H1 (cell line): ENCODE results near the gene MAP3K10. TPM values are rescaled to one million over a fixed set of nuclear protein-coding genes. Genes with fewer than 3 reads are reported as not detected.
A peak's percentile ranks its signal among the peaks of the same experiment; 100 is the strongest.

Experiments
- CTCF ChIA-PET: fragments of 300-600 bp; sonication (Branson Sonifier 250); formaldehyde crosslinking; loops from one replicate; lab custom pipeline; 2021; ENCODE audit not compliant: partially characterized antibody; lab: Charles Lee
- POLR2A ChIA-PET: fragments of 300-600 bp; sonication (Branson Sonifier 250); formaldehyde crosslinking; loops from one replicate; lab custom pipeline; 2021; ENCODE audit warnings: inconsistent platforms; ENCODE audit not compliant: partially characterized antibody; lab: Charles Lee
- DNase-seq, 2 experiments: peaks; one replicate each; pipeline versions ENCODE4 v3.0.0 to v3.0.0-alpha.2; 2010 to 2022; ENCODE audit warnings: low spot score in 2 of 2, low read depth in 1 of 2, mixed read lengths in 1 of 2
- FAIRE-seq: peaks from 2 replicates; lab custom pipeline; 2011; peaks lifted over from hg19 to GRCh38; lab: Jason Lieb, UNC
- H2AFZ ChIP-seq: 2 replicates; pipeline ENCODE4 v1.8.1; 2012; ENCODE audit warnings: low read length, inconsistent platforms
- H2AK5ac ChIP-seq: 2 replicates; pipeline ENCODE4 v1.6.1; 2013; ENCODE audit warnings: low read depth, low read length
- H2BK120ac ChIP-seq: replicated peaks from 2 replicates; pipeline ENCODE3; 2013; ENCODE audit warnings: low read depth, low read length, inconsistent platforms
- H2BK12ac ChIP-seq: 2 replicates; pipeline ENCODE4 v1.6.1; 2013; ENCODE audit warnings: low read depth, low read length
- H2BK15ac ChIP-seq: 2 replicates; pipeline ENCODE4 v1.6.1; 2013; ENCODE audit warnings: low read length
- H2BK20ac ChIP-seq: 2 replicates; pipeline ENCODE4 v1.6.1; 2013; ENCODE audit warnings: low read length
- H2BK5ac ChIP-seq: 2 replicates; pipeline ENCODE4 v1.6.1; 2013; ENCODE audit warnings: low read depth, low read length
- H3K14ac ChIP-seq: 2 replicates; pipeline ENCODE4 v1.6.1; 2013; ENCODE audit warnings: inconsistent platforms; ENCODE audit not compliant: insufficient read length
- H3K18ac ChIP-seq: 2 replicates; pipeline ENCODE4 v1.6.1; 2013; ENCODE audit warnings: low read length; ENCODE audit errors: extremely low read depth
- H3K23ac ChIP-seq: 2 replicates; pipeline ENCODE4 v1.6.1; 2013; ENCODE audit warnings: inconsistent platforms; ENCODE audit not compliant: insufficient read length
- H3K23me2 ChIP-seq: 2 replicates; pipeline ENCODE4 v1.6.1; 2013; ENCODE audit warnings: low read depth, low read length
- H3K27ac ChIP-seq: 2 replicates; pipeline ENCODE4 v1.6.1; 2011; ENCODE audit warnings: low read depth, low read length, inconsistent platforms
- H3K27me3 ChIP-seq, 4 experiments: replicated peaks in 1 of 4; 1 replicate in 1 of 4; 2 replicates in 3 of 4; pipeline versions ENCODE4 v1.6.1 to v1.8.1; 2011 to 2013; ENCODE audit warnings: low read length in 3 of 4, mild to moderate bottlenecking in 3 of 4, inconsistent platforms in 2 of 4, mixed read lengths in 2 of 4, moderate library complexity in 1 of 4; ENCODE audit not compliant: control insufficient read depth in 3 of 4, insufficient read depth in 3 of 4; ENCODE audit errors: extremely low read depth in 1 of 4
- H3K36me3 ChIP-seq, 4 experiments: 2 replicates each; pipeline versions ENCODE4 v1.6.1 to v1.8.1; 2011 to 2013; ENCODE audit warnings: mild to moderate bottlenecking in 4 of 4, low read length in 3 of 4, moderate library complexity in 2 of 4, control low read depth in 1 of 4, inconsistent platforms in 1 of 4; ENCODE audit not compliant: insufficient read depth in 4 of 4, control insufficient read depth in 2 of 4
- H3K4ac ChIP-seq: replicated peaks from 2 replicates; pipeline ENCODE3; 2013; ENCODE audit warnings: low read length, low read depth, mixed read lengths, inconsistent platforms; ENCODE audit not compliant: insufficient read length
- H3K4me1 ChIP-seq, 4 experiments: replicated peaks in 1 of 4; 1 replicate in 1 of 4; 2 replicates in 3 of 4; pipeline versions ENCODE4 v1.6.1 to v1.8.1; 2011 to 2013; ENCODE audit warnings: low read length in 3 of 4, inconsistent platforms in 2 of 4, mixed read lengths in 1 of 4; ENCODE audit not compliant: insufficient read depth in 4 of 4, control insufficient read depth in 3 of 4
- H3K4me2 ChIP-seq, 2 experiments: 2 replicates each; pipeline versions ENCODE4 v1.6.1 to v1.8.1; 2011 to 2013; ENCODE audit warnings: low read depth in 2 of 2, low read length in 2 of 2, control low read depth in 1 of 2, inconsistent platforms in 1 of 2, mild to moderate bottlenecking in 1 of 2; ENCODE audit not compliant: insufficient read depth in 1 of 2
- H3K4me3 ChIP-seq, 4 experiments: fragments of 200-600, 300-600 bp in 1 of 4; sonication (generic), shearing (Covaris generic), sonication (Bioruptor Twin) in 1 of 4; 2 replicates each; pipeline versions ENCODE4 v1.5.1 to v1.8.1; 2011 to 2016; ENCODE audit warnings: low read length in 4 of 4, low read depth in 3 of 4, control low read depth in 2 of 4, inconsistent platforms in 2 of 4, mild to moderate bottlenecking in 2 of 4, mixed read lengths in 1 of 4, moderate library complexity in 1 of 4; ENCODE audit not compliant: insufficient read depth in 2 of 4; ENCODE audit errors: extremely low read depth in 1 of 4
- H3K56ac ChIP-seq: replicated peaks from 2 replicates; pipeline ENCODE3; 2013; ENCODE audit warnings: low read depth, mild to moderate bottlenecking, mixed read lengths, low read length, inconsistent platforms; ENCODE audit not compliant: insufficient read length
- H3K79me1 ChIP-seq: 2 replicates; pipeline ENCODE4 v1.6.1; 2013; ENCODE audit warnings: low read depth, low read length, control low read depth
- H3K79me2 ChIP-seq, 2 experiments: 2 replicates each; pipeline versions ENCODE4 v1.6.1 to v1.8.1; 2012 to 2013; ENCODE audit warnings: low read length in 2 of 2, mild to moderate bottlenecking in 2 of 2, inconsistent platforms in 1 of 2; ENCODE audit not compliant: insufficient read depth in 2 of 2, control insufficient read depth in 1 of 2
- H3K9ac ChIP-seq, 4 experiments: replicated peaks in 1 of 4; 1 replicate in 1 of 4; 2 replicates in 3 of 4; pipeline versions ENCODE4 v1.6.1 to v1.8.1; 2011 to 2013; ENCODE audit warnings: low read depth in 3 of 4, low read length in 3 of 4, control low read depth in 2 of 4, mild to moderate bottlenecking in 2 of 4, moderate library complexity in 2 of 4, inconsistent platforms in 1 of 4; ENCODE audit errors: extremely low read depth in 1 of 4
- H3K9me3 ChIP-seq, 2 experiments: 2 replicates each; pipeline versions ENCODE4 v1.6.1 to v1.8.1; 2012 to 2013; ENCODE audit warnings: mild to moderate bottlenecking in 2 of 2, moderate library complexity in 2 of 2, control low read depth in 1 of 2, inconsistent platforms in 1 of 2, low read depth in 1 of 2, low read length in 1 of 2, mixed read lengths in 1 of 2; ENCODE audit not compliant: insufficient read depth in 2 of 2
- H4K20me1 ChIP-seq, 2 experiments: replicated peaks in 1 of 2; 2 replicates each; pipeline versions ENCODE3 to v1.8.1; 2011 to 2013; ENCODE audit warnings: inconsistent platforms in 2 of 2, low read length in 2 of 2, mild to moderate bottlenecking in 1 of 2; ENCODE audit not compliant: insufficient read depth in 2 of 2, control insufficient read depth in 1 of 2
- H4K5ac ChIP-seq: 2 replicates; pipeline ENCODE4 v1.6.1; 2013; ENCODE audit warnings: low read length, low read depth, mixed read lengths, inconsistent platforms; ENCODE audit not compliant: insufficient read length
- H4K8ac ChIP-seq: 2 replicates; pipeline ENCODE4 v1.8.0; 2013; ENCODE audit warnings: mild to moderate bottlenecking, moderate library complexity, low read length, inconsistent platforms; ENCODE audit not compliant: insufficient read depth; ENCODE audit errors: extremely low read depth
- H4K91ac ChIP-seq: replicated peaks from 2 replicates; pipeline ENCODE3; 2013; ENCODE audit warnings: low read length, mixed read lengths, inconsistent platforms; ENCODE audit not compliant: insufficient read length
- BCL11A ChIP-seq, 2 experiments: IDR thresholded peaks; one replicate each; pipeline ENCODE4 v1.6.1; 2011; ENCODE audit warnings: low read depth in 2 of 2, low read length in 2 of 2, mild to moderate bottlenecking in 2 of 2
- HDAC6 ChIP-seq: IDR thresholded peaks from one replicate; pipeline ENCODE4 v1.7.1; 2012; ENCODE audit warnings: low read depth, mild to moderate bottlenecking, inconsistent platforms, low read length, moderate library complexity
- JUND ChIP-seq: IDR thresholded peaks from 2 replicates; pipeline ENCODE4 v1.6.1; 2011; ENCODE audit warnings: mild to moderate bottlenecking, improper control_type of control experiment, low read length
- NRF1 ChIP-seq: IDR thresholded peaks from 2 replicates; pipeline ENCODE4 v1.6.1; 2011; ENCODE audit warnings: mild to moderate bottlenecking, low read depth, low read length, improper control_type of control experiment
- SAP30 ChIP-seq: fragments of 300-600 bp; sonication (generic); IDR thresholded peaks from 2 replicates; pipeline ENCODE4 v1.7.1; 2012; ENCODE audit warnings: low read length, moderate library complexity, mild to moderate bottlenecking, inconsistent platforms; ENCODE audit not compliant: insufficient read depth, insufficient replicate concordance
- SP4 ChIP-seq: IDR thresholded peaks from 2 replicates; pipeline ENCODE4 v1.6.1; 2012; ENCODE audit warnings: low read length, inconsistent platforms
- WGBS, 2 experiments: shearing (Covaris generic) in 1 of 2; methylation state at CpG; one replicate each; pipeline versions ENCODE4 v1.1.6 to v1.1.7; 2013 to 2015; ENCODE audit warnings: low lambda C conversion rate in 2 of 2, mixed read lengths in 2 of 2, inconsistent platforms in 1 of 2, low coverage in 1 of 2, missing lambda C conversion rate in 1 of 2; ENCODE audit not compliant: insufficient replicate concordance in 2 of 2, insufficient coverage in 1 of 2, insufficient read length in 1 of 2; ENCODE audit errors: extremely low coverage in 1 of 2, missing lambda C conversion rate in 1 of 2; 5-methylcytosine and 5-hydroxymethylcytosine counted together
- polyA plus RNA-seq, 7 experiments: library from polyadenylated mRNA; depleted of rRNA in 3 of 7; stranded (reverse) in 5 of 7; unstranded in 2 of 7; fragments of >200 nt in 5 of 7; fragments of 200-250 nt in 2 of 7; gene quantifications; 1 replicate in 5 of 7; 2 replicates in 1 of 7; 4 replicates in 1 of 7; pipeline versions ENCODE4 v1.2.1 to v1.2.3, GENCODE V29; 2011 to 2013; ENCODE audit warnings: missing spikeins in 2 of 7, mixed read lengths in 2 of 7
- total RNA-seq: library from RNA; stranded (reverse); fragmentation: NEBNext Ultra II Directional; extraction: Animal tissue kit (Norgen Biotek cat#: 25700); gene quantifications from 2 replicates; pipeline ENCODE4 v1.2.1, GENCODE V29; 2021
- TF ChIP-seq, protein P1 (sequence below): IDR thresholded peaks from 2 replicates; pipeline ENCODE4 v1.6.1; 2011; ENCODE audit warnings: low read length, improper control_type of control experiment

The MAP3K10 gene
- total and polyA plus RNA-seq, 2 of the 8 experiments (the other 6 are each of a cell fraction or from before 2014, with no cell fraction given), result 4.9 to 15.9 TPM

DNA sequence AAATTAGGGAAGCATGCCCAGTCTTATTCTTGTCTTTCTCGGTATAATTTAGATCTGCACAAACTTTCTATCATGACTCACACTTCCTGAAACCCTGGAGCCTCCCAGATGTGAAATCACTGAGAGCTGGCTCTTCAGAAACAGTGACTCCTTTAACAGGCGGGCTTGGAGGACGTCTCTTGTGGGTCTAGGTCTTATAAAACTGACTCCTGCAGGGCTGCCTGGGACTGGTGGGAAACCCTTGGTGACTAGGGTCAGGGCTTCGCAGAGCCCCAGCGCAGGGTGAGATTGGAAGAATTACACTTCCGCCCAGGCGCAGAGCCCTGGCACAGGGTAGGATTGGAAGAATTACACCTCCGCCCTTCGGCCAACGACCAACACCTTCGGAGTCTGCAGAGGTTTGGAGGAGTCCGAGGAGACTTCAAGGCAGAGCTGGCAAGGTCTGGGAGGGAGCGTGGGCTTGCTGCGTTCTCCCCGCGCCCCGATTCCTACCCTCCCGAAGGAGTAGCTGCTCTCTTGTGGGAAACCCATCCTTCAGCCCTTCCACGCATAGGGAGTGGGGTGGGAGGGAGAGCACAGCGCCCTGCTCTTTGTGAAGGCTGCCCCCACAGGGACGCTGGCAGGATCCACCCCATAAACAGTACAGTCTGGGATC is 43.4 kb upstream of the MAP3K10 start:
- FAIRE-seq (no peak), DNase-seq (no peak)
- Histone ChIP-seq H4K91ac (no peak overlapping the region), H3K9ac (no peak overlapping the region), H4K20me1 (no peaks in the 10 kb centered on the region), H3K36me3 (no peaks in the 10 kb centered on the region), H3K27ac (no peak overlapping the region), H3K14ac (no peak overlapping the region), H3K79me2 (no peaks in the 10 kb centered on the region), H3K56ac (no peak overlapping the region), H2BK12ac (no peak overlapping the region), H4K5ac (no peak overlapping the region), H3K9me3 (no peaks in the 10 kb centered on the region), H4K8ac (peak overlapping the region; percentile 11; the same call in 1 of the 2 replicates), H3K4me3 (no peak overlapping the region), H3K23ac (no peak overlapping the region), H2BK15ac (no peak overlapping the region), H3K4me1 (no peaks in the 10 kb centered on the region), H2AK5ac (no peak overlapping the region), H3K4me2 (no peak overlapping the region), H2AFZ (peak overlapping the region; percentile 78; the same call in 1 of the 2 replicates), H3K23me2 (no peaks in the 10 kb centered on the region), H2BK20ac (no peak overlapping the region), H2BK120ac (no peak overlapping the region), H2BK5ac (no peak overlapping the region), H3K18ac (no peak overlapping the region), H3K4ac (no peak overlapping the region), H3K79me1 (no peaks in the 10 kb centered on the region), H3K27me3 (no peaks in the 10 kb centered on the region)
- ChIA-PET POLR2A (interaction anchor here (0.9 kb wide), 1 partner anchor 52 kb away, joined by 3 read pairs; no protein-coding TSS in a partner anchor), CTCF (interaction anchor here (0.6 to 2.4 kb wide), 6 partner anchors 14 to 1643 kb away, joined by 3 to 12 read pairs (median 4); partner anchors contain the start of gene TTC9B)
- no peak for TF ChIP-seq BCL11A (IDR thresholded peaks at IDR 0.05; ENCODE audit: low read depth in 2 of 2, low read length in 2 of 2)
- TF ChIP-seq, protein P1, sequence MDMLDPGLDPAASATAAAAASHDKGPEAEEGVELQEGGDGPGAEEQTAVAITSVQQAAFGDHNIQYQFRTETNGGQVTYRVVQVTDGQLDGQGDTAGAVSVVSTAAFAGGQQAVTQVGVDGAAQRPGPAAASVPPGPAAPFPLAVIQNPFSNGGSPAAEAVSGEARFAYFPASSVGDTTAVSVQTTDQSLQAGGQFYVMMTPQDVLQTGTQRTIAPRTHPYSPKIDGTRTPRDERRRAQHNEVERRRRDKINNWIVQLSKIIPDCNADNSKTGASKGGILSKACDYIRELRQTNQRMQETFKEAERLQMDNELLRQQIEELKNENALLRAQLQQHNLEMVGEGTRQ, result no peak
- TF ChIP-seq SAP30, result no peak
- no peak for TF ChIP-seq JUND
- no peak for TF ChIP-seq HDAC6
- no peak for TF ChIP-seq NRF1
- no peak for TF ChIP-seq SP4
- 85% methylated on average over 21 of the region's 21 CpGs; no CpG with 5 or more reads in 1 of the 2 experiments for WGBS, 2 experiments
